NOMO-1 (cell line): ENCODE measurements around the gene ANKRD33B.
A peak's percentile ranks its signal among the peaks of the same experiment; 100 is the strongest.
"Not testable (repeated sequence)": the region's sequence is repeated elsewhere in the genome, so short reads cannot be mapped to it uniquely, and the experiment has no call there.

ENCODE experiments used
- DNase-seq, 2 experiments: peaks; one replicate each; lab custom pipeline; 2025; ENCODE audit not compliant: unreplicated experiment in 2 of 2; lab: John Stamatoyannopoulos, UW

ANKRD33B gene

DNA sequence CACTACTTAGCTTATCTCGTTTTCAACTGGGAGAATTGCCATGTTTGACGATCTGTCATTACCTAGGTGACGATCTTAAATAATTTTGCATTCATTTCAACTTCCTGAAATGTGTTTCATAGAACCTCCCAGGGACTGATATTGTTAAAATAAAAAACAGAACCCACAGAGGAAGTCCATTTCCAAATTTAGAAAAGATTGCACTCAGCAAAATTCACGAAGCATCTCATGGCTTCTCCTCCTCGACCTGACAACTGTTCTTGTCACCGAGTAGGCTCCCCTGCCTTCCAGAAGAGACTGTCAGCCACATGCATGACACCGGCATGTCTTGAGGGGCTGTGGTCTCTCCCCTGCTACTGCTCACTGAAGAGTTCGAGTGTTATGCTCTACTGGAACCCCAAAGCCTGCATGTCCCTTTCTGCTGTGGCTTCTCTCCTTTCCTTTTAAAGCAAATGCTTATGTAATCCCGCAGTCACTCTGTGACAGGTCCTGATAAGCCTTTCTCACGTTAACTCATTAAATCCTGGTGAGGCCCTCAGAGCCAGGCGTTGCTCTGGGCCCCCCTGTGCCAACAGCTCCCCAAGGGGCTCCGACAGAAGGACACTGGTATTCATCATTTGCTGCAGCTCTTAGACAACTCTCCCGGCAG lies 26.8 kb upstream of the ANKRD33B start:
- DNase-seq, result peak; percentile 86 to 99

DNA sequence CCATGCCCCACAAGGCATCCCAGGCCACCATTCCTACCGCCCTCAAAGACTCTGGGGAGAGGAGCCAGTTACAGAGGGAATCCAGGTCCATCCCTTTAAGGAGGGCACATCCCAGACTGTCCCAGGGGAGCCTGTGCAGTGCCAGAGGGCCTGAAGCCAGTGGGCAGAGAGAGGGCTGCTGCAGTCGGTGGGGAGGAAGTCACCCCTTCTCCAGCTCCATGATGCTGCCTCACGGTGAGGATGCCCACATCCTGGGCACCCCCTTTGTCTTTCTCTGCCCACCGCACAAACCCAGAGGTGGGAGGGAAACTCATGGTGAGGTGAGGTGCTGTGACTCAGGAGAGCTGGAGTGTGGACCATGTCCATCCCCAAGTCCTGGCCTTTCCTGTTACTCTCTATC lies 26.2 kb upstream of the ANKRD33B start:
- DNase-seq, result no peak

- no peak for DNase-seq
These were observed 25.6 kb upstream of the ANKRD33B start for GRCh38 chr5:10538103-10538788.

DNA sequence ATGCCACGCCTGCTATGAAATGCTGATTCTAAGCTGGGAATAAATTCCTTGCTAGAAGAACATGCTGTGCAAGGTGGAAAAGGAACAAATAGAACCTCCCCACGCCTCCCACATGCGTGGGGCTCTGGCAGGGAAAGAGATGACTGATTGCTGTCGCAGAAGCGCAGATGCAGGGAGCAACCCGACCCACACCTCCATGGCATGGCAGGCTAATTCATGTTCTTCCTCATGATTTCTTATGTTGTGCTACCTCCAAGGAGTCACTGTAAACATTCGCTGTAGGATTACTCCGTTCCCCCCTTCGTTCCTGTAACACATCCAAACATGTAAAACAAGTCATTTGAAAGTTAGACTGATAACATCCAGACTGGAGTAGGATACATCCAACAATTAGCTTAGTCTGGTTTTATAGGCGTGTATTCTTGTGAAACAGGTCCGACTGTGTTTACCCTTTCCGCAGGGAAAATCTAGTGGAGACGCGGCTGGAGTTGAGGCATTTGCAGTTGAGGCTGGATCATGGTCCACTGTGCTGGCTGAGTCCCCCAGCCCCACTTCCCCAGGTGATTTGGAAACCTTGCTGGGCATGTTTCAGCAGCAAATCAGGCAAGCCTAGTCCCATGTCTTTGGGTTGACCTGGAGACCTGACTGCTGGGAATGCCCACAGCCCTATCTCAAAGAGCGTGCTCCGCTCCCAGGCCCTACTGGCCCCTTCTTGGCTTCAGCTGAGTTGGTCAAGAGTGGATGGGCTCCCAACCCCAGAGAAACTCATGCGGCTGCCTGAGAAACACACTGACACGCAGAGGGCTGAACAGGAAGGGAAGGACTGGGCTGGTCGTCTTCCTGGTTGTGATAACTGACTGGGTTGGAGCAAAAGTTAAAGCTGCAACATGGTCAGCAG lies 24.8 kb upstream of the ANKRD33B start:
- peak; percentile 28 to 33 for DNase-seq

GRCh38 chr5:10539687-10539998 lies 24.2 kb upstream of the ANKRD33B start:
- DNase-seq, result no peak

GRCh38 chr5:10540036-10540544 lies 23.8 kb upstream of the ANKRD33B start:
- DNase-seq, result no peak

GRCh38 chr5:10540951-10541646 lies 22.8 kb upstream of the ANKRD33B start:
- DNase-seq, result no peak

GRCh38 chr5:10542055-10542550 lies 21.8 kb upstream of the ANKRD33B start:
- DNase-seq, result no peak

- DNase-seq, result peak; percentile 100
These were observed 20.3 kb upstream of the ANKRD33B start for GRCh38 chr5:10543585-10544040.

- DNase-seq, result no peak
These were observed 18.8 kb upstream of the ANKRD33B start for GRCh38 chr5:10545084-10545483.

GRCh38 chr5:10546186-10546585 lies 17.7 kb upstream of the ANKRD33B start:
- DNase-seq, result peak; percentile 81 to 83

- no peak for DNase-seq
These were observed 15.3 kb upstream of the ANKRD33B start for GRCh38 chr5:10548418-10549122.

- not testable (repeated sequence) for DNase-seq
These were observed 14.8 kb upstream of the ANKRD33B start for GRCh38 chr5:10549123-10549514.

GRCh38 chr5:10550222-10550995 lies 13.5 kb upstream of the ANKRD33B start:
- no peak for DNase-seq

DNA sequence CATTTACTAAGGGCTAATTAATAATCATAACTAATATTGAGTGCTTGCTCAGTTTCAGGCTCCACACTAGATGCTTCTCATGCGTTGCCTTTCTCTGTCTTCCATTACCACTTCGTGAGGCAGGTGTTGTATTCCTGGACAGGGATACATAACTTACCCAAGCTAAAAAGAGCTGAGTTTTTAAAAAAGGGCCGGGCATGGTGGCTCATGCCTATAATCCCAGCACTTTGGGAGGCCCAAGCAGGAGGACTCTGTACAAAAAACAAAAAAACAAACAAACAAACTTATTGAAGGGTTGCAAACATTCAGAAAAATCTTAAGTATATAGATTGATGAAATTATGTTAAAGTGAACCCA lies 12.1 kb upstream of the ANKRD33B start:
- DNase-seq, result no peak

- peak; percentile 18 to 27 for DNase-seq
These were observed 11.4 kb upstream of the ANKRD33B start for GRCh38 chr5:10552183-10553143.

- DNase-seq, result no peak
These were observed 10.4 kb upstream of the ANKRD33B start for GRCh38 chr5:10553476-10553875.

GRCh38 chr5:10555277-10555684 lies 8.6 kb upstream of the ANKRD33B start:
- DNase-seq, result no peak
